Stomach smooth muscle (tissue), 2 donors: ENCODE data around the gene HTR2C.

Experiments used
- H3K27ac ChIP-seq: one replicate; pipeline ENCODE4 v1.7.0; 2013; ENCODE audit warnings: mild to moderate bottlenecking, low read length, inconsistent platforms
- H3K27me3 ChIP-seq, 2 donors: one replicate each; pipeline ENCODE4 v1.7.0; 2013; ENCODE audit warnings: low read length in 2 of 2; ENCODE audit not compliant: insufficient read depth in 2 of 2, control insufficient read depth in 1 of 2
- H3K36me3 ChIP-seq, 2 donors: one replicate each; pipeline ENCODE4 v1.7.0; 2013; ENCODE audit warnings: low read length in 2 of 2; ENCODE audit not compliant: control insufficient read depth in 2 of 2, insufficient read depth in 2 of 2
- H3K4me1 ChIP-seq: one replicate; pipeline ENCODE4 v1.7.0; 2013; ENCODE audit warnings: low read length; ENCODE audit not compliant: control insufficient read depth, insufficient read depth
- H3K4me3 ChIP-seq, 2 donors: one replicate each; pipeline ENCODE4 v1.7.0; 2013; ENCODE audit warnings: low read length in 2 of 2
- H3K9ac ChIP-seq, 2 donors: one replicate each; pipeline ENCODE4 v1.7.0; 2013; ENCODE audit warnings: low read length in 2 of 2, mild to moderate bottlenecking in 1 of 2
- H3K9me3 ChIP-seq, 2 donors: one replicate each; pipeline ENCODE4 v1.7.0; 2013; ENCODE audit warnings: low read length in 2 of 2; ENCODE audit not compliant: control insufficient read depth in 2 of 2
- donor health status: healthy.
- donor health status: Pancreatic carcinoma.

HTR2C gene

GRCh38 chrX:114583646-114584374, at the start of gene HTR2C:
Gene HTR2C, plus strand, starts transcription at chrX:114584086. Its CDS starts 142,851 bp downstream, at chrX:114726937.
- Histone ChIP-seq H3K9me3 (no peaks in the 10 kb centered on the region), H3K4me1 (peaks cover 8% of the 10 kb centered on the region), H3K9ac (no peak within 1 kb of the TSS), H3K4me3 (peak within 1 kb of the TSS in 1 of 2 donors; percentile 17), H3K27ac (no peak within 1 kb of the TSS), H3K27me3 (peaks cover 44 to 47% of the 10 kb centered on the region in 2 donors), H3K36me3 (no peaks in the 10 kb centered on the region)

- H3K9ac ChIP-seq, result no peak overlapping the region
- H3K36me3 ChIP-seq, result no peaks in the 10 kb centered on the region
- no peak overlapping the region for H3K4me3 ChIP-seq
- H3K27me3 ChIP-seq, result peaks cover 41 to 42% of the 10 kb centered on the region in 2 donors
- H3K4me1 ChIP-seq, result peaks cover 7% of the 10 kb centered on the region
- no peak overlapping the region for H3K27ac ChIP-seq
- H3K9me3 ChIP-seq, result no peaks in the 10 kb centered on the region
Measured at GRCh38 chrX:114580336-114580735, 3.5 kb upstream of the HTR2C start.

GRCh38 chrX:114581528-114582263, 2.2 kb upstream of the HTR2C start:
- Histone ChIP-seq H3K4me1 (peaks cover 8% of the 10 kb centered on the region), H3K4me3 (peak overlapping the region in 1 of 2 donors; percentile 35), H3K27ac (no peak overlapping the region), H3K27me3 (peaks cover 44 to 47% of the 10 kb centered on the region in 2 donors), H3K9me3 (no peaks in the 10 kb centered on the region), H3K9ac (no peak overlapping the region), H3K36me3 (no peaks in the 10 kb centered on the region)

- H3K9ac ChIP-seq, result no peak overlapping the region
- H3K36me3 ChIP-seq, result no peaks in the 10 kb centered on the region
- no peak overlapping the region for H3K27ac ChIP-seq
- no peaks in the 10 kb centered on the region for H3K9me3 ChIP-seq
- peaks cover 44 to 47% of the 10 kb centered on the region in 2 donors for H3K27me3 ChIP-seq
- no peak overlapping the region for H3K4me3 ChIP-seq
- H3K4me1 ChIP-seq, result peaks cover 8% of the 10 kb centered on the region
Measured at GRCh38 chrX:114582264-114582632, 1.6 kb upstream of the HTR2C start.

GRCh38 chrX:114582698-114583395, 1.0 kb upstream of the HTR2C start:
- H3K36me3 ChIP-seq, result no peaks in the 10 kb centered on the region
- no peaks in the 10 kb centered on the region for H3K9me3 ChIP-seq
- H3K27ac ChIP-seq, result no peak overlapping the region
- H3K4me3 ChIP-seq, result no peak overlapping the region
- no peak overlapping the region for H3K9ac ChIP-seq
- H3K4me1 ChIP-seq, result peaks cover 8% of the 10 kb centered on the region
- H3K27me3 ChIP-seq, result peaks cover 44 to 47% of the 10 kb centered on the region in 2 donors

GRCh38 chrX:114584375-114584943, 573 bp downstream of the HTR2C start:
- Histone ChIP-seq H3K36me3 (no peaks in the 10 kb centered on the region), H3K9me3 (no peaks in the 10 kb centered on the region), H3K27ac (no peak overlapping the region), H3K4me3 (peak overlapping the region in 1 of 2 donors; percentile 17), H3K27me3 (peaks cover 44 to 47% of the 10 kb centered on the region in 2 donors), H3K9ac (no peak overlapping the region), H3K4me1 (peaks cover 8% of the 10 kb centered on the region)

GRCh38 chrX:114584983-114585842, 1.3 kb downstream of the HTR2C start:
- Histone ChIP-seq H3K9me3 (no peaks in the 10 kb centered on the region), H3K27me3 (peaks cover 44% of the 10 kb centered on the region in 2 donors), H3K36me3 (no peaks in the 10 kb centered on the region), H3K4me3 (no peak overlapping the region), H3K4me1 (peaks cover 8% of the 10 kb centered on the region), H3K9ac (no peak overlapping the region), H3K27ac (no peak overlapping the region)

GRCh38 chrX:114591121-114591520, 7.2 kb downstream of the HTR2C start:
- no peak overlapping the region for H3K4me3 ChIP-seq
- H3K27me3 ChIP-seq, result no peaks in the 10 kb centered on the region
- no peak overlapping the region for H3K27ac ChIP-seq
- H3K9me3 ChIP-seq, result no peaks in the 10 kb centered on the region
- H3K9ac ChIP-seq, result no peak overlapping the region
- no peaks in the 10 kb centered on the region for H3K36me3 ChIP-seq
- H3K4me1 ChIP-seq, result no peaks in the 10 kb centered on the region

GRCh38 chrX:114599305-114599704, 15.4 kb downstream of the HTR2C start:
- Histone ChIP-seq H3K27ac (no peak overlapping the region), H3K27me3 (no peaks in the 10 kb centered on the region), H3K9me3 (no peaks in the 10 kb centered on the region)

GRCh38 chrX:114599911-114600310, 16.0 kb downstream of the HTR2C start:
- Histone ChIP-seq H3K9me3 (no peaks in the 10 kb centered on the region), H3K36me3 (no peaks in the 10 kb centered on the region), H3K4me1 (no peaks in the 10 kb centered on the region), H3K9ac (no peak overlapping the region), H3K4me3 (no peak overlapping the region), H3K27ac (no peak overlapping the region), H3K27me3 (no peaks in the 10 kb centered on the region)

More at GRCh38 chrX:114599305-114599704, 15.4 kb downstream of the HTR2C start:
- H3K4me1 ChIP-seq, result no peaks in the 10 kb centered on the region
- no peaks in the 10 kb centered on the region for H3K36me3 ChIP-seq
- H3K4me3 ChIP-seq, result no peak overlapping the region
- H3K9ac ChIP-seq, result no peak overlapping the region
